Measurements from ENCODE around the gene TNPO2.

The TNPO2 gene

DNA sequence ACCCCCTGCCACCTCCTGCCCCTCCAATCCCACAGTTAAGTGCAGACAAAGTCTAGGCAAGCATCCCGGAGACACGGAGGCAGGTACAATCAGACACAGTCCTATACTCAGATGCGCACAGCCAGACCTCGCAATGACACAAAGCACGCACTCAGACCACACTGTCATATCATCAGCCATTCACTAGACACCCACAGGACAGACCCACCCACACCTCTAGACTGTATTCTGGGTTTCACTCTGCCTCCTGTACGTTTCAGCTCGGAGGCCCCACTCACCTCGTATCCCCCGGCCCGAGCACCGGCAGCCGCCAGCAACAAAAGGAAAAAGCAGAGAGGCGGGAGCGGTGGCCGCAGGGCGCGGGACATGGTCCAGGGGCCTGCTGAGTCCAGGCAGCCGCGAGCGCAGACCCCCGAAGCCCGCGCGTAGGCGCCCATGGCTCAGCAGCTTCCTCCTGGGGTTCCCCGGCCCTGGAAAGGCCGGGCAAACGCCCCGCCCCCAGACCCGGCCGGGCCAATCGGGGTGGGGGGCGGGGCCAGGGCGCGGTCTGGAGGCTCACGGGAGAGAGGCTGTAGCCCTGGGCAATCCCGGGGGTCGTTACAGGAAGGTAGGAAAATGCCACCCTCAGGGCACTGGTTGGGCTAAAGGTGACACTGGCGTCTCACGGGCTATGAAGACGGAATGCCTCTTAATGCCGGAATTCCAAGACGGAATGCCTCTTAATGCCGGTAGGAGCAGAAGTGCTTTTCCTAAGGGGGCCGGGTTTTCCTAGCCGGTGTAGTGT lies 57.3 kb downstream of the TNPO2 start, which contains the start of the genes MAN2B1 and WDR83 (continued):
- TF ChIP-seq, protein P1, sequence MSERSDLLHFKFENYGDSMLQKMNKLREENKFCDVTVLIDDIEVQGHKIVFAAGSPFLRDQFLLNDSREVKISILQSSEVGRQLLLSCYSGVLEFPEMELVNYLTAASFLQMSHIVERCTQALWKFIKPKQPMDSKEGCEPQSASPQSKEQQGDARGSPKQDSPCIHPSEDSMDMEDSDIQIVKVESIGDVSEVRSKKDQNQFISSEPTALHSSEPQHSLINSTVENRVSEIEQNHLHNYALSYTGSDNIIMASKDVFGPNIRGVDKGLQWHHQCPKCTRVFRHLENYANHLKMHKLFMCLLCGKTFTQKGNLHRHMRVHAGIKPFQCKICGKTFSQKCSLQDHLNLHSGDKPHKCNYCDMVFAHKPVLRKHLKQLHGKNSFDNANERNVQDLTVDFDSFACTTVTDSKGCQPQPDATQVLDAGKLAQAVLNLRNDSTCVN (tag by site-specific recombination; optimal IDR thresholded peaks at IDR 0.05), result peak; percentile 58
- TF ChIP-seq, protein P2, sequence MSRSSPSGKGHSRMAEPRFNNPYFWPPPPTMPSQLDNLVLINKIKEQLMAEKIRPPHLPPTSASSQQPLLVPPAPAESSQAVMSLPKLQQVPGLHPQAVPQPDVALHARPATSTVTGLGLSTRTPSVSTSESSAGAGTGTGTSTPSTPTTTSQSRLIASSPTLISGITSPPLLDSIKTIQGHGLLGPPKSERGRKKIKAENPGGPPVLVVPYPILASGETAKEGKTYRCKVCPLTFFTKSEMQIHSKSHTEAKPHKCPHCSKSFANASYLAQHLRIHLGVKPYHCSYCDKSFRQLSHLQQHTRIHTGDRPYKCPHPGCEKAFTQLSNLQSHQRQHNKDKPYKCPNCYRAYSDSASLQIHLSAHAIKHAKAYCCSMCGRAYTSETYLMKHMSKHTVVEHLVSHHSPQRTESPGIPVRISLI (tag by site-specific recombination; IDR thresholded peaks at IDR 0.05), result no peak
- TF ChIP-seq, protein P3, sequence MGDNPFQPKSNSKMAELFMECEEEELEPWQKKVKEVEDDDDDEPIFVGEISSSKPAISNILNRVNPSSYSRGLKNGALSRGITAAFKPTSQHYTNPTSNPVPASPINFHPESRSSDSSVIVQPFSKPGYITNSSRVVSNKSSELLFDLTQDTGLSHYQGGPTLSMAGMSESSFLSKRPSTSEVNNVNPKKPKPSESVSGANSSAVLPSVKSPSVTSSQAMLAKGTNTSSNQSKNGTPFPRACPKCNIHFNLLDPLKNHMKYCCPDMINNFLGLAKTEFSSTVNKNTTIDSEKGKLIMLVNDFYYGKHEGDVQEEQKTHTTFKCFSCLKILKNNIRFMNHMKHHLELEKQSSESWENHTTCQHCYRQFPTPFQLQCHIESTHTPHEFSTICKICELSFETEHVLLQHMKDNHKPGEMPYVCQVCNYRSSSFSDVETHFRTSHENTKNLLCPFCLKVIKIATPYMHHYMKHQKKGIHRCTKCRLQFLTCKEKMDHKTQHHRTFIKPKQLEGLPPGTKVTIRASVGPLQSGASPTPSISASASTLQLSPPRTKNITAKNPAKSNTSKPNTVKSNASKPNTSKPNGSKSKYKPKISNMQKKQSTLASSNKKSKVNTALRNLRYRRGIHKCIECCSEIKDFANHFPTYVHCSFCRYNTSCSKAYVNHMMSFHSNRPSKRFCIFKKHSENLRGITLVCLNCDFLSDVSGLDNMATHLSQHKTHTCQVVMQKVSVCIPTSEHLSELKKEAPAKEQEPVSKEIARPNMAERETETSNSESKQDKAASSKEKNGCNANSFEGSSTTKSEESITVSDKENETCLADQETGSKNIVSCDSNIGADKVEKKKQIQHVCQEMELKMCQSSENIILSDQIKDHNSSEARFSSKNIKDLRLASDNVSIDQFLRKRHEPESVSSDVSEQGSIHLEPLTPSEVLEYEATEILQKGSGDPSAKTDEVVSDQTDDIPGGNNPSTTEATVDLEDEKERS (tag by site-specific recombination; IDR thresholded peaks at IDR 0.05), result no peak
- TF ChIP-seq ZNF530 (tag by site-specific recombination; IDR thresholded peaks at IDR 0.05; ENCODE audit: low read depth), result no peak
- TF ChIP-seq ZNF658 (tag by site-specific recombination; IDR thresholded peaks at IDR 0.05), result no peak
- TF ChIP-seq, protein P4, sequence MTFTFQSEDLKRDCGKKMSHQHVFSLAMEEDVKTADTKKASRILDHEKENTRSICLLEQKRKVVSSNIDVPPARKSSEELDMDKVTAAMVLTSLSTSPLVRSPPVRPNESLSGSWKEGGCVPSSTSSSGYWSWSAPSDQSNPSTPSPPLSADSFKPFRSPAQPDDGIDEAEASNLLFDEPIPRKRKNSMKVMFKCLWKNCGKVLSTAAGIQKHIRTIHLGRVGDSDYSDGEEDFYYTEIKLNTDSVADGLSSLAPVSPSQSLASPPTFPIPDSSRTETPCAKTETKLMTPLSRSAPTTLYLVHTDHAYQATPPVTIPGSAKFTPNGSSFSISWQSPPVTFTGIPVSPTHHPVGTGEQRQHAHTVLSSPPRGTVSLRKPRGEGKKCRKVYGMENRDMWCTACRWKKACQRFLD (tag by site-specific recombination; IDR thresholded peaks at IDR 0.05), result no peak
- TF ChIP-seq, protein P5, sequence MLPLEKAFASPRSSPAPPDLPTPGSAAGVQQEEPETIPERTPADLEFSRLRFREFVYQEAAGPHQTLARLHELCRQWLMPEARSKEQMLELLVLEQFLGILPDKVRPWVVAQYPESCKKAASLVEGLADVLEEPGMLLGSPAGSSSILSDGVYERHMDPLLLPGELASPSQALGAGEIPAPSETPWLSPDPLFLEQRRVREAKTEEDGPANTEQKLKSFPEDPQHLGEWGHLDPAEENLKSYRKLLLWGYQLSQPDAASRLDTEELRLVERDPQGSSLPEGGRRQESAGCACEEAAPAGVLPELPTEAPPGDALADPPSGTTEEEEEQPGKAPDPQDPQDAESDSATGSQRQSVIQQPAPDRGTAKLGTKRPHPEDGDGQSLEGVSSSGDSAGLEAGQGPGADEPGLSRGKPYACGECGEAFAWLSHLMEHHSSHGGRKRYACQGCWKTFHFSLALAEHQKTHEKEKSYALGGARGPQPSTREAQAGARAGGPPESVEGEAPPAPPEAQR (tag by site-specific recombination; IDR thresholded peaks at IDR 0.05), result no peak
- no peak for TF ChIP-seq ZNF501 (tag by site-specific recombination; IDR thresholded peaks at IDR 0.05)
- no peak for TF ChIP-seq ZNF654 (tag by site-specific recombination; IDR thresholded peaks at IDR 0.05; ENCODE audit: low read depth)
- no peak; the same call in 1 of the 2 replicates for TF ChIP-seq ZNF324 (tag by site-specific recombination; IDR thresholded peaks at IDR 0.05)
- peak; percentile 95 for TF ChIP-seq ZFHX2 (tag by site-specific recombination; conservative IDR thresholded peaks at IDR 0.05)
- TF ChIP-seq, protein P6, sequence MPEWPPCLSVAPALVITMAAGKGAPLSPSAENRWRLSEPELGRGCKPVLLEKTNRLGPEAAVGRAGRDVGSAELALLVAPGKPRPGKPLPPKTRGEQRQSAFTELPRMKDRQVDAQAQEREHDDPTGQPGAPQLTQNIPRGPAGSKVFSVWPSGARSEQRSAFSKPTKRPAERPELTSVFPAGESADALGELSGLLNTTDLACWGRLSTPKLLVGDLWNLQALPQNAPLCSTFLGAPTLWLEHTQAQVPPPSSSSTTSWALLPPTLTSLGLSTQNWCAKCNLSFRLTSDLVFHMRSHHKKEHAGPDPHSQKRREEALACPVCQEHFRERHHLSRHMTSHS (tag by site-specific recombination; IDR thresholded peaks at IDR 0.05), result no peak
- TF ChIP-seq, protein P7, sequence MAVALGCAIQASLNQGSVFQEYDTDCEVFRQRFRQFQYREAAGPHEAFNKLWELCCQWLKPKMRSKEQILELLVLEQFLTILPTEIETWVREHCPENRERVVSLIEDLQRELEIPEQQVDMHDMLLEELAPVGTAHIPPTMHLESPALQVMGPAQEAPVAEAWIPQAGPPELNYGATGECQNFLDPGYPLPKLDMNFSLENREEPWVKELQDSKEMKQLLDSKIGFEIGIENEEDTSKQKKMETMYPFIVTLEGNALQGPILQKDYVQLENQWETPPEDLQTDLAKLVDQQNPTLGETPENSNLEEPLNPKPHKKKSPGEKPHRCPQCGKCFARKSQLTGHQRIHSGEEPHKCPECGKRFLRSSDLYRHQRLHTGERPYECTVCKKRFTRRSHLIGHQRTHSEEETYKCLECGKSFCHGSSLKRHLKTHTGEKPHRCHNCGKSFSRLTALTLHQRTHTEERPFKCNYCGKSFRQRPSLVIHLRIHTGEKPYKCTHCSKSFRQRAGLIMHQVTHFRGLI (tag by site-specific recombination; IDR thresholded peaks at IDR 0.05), result no peak
- TF ChIP-seq ZNF514 (tag by site-specific recombination; IDR thresholded peaks at IDR 0.05), result no peak
- TF ChIP-seq ZNF621 (tag by site-specific recombination; IDR thresholded peaks at IDR 0.05), result no peak
- no peak for TF ChIP-seq MEIS1 (CRISPR knock-in tag; IDR thresholded peaks at IDR 0.05; ENCODE audit: borderline replicate concordance)
- TF ChIP-seq, protein P8, sequence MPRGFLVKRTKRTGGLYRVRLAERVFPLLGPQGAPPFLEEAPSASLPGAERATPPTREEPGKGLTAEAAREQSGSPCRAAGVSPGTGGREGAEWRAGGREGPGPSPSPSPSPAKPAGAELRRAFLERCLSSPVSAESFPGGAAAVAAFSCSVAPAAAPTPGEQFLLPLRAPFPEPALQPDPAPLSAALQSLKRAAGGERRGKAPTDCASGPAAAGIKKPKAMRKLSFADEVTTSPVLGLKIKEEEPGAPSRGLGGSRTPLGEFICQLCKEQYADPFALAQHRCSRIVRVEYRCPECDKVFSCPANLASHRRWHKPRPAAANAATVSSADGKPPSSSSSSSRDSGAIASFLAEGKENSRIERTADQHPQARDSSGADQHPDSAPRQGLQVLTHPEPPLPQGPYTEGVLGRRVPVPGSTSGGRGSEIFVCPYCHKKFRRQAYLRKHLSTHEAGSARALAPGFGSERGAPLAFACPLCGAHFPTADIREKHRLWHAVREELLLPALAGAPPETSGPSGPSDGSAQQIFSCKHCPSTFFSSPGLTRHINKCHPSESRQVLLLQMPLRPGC (tag by site-specific recombination; IDR thresholded peaks at IDR 0.05), result 0 out of 2 replicates have a peak, but pooled peaks have one; percentile 10
- TF ChIP-seq, protein P9, sequence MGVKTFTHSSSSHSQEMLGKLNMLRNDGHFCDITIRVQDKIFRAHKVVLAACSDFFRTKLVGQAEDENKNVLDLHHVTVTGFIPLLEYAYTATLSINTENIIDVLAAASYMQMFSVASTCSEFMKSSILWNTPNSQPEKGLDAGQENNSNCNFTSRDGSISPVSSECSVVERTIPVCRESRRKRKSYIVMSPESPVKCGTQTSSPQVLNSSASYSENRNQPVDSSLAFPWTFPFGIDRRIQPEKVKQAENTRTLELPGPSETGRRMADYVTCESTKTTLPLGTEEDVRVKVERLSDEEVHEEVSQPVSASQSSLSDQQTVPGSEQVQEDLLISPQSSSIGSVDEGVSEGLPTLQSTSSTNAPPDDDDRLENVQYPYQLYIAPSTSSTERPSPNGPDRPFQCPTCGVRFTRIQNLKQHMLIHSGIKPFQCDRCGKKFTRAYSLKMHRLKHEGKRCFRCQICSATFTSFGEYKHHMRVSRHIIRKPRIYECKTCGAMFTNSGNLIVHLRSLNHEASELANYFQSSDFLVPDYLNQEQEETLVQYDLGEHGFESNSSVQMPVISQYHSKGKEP (tag by site-specific recombination; IDR thresholded peaks at IDR 0.05), result no peak
- peak; percentile 69 for TF ChIP-seq SP2 (tag by site-specific recombination; IDR thresholded peaks at IDR 0.05)
- no peak for TF ChIP-seq ZNF311 (tag by site-specific recombination; IDR thresholded peaks at IDR 0.05; ENCODE audit: borderline replicate concordance)
- TF ChIP-seq ZNF596 (tag by site-specific recombination; IDR thresholded peaks at IDR 0.05), result no peak
- no peak for TF ChIP-seq ZNF175 (tag by site-specific recombination; IDR thresholded peaks at IDR 0.05)
- TF ChIP-seq ZFP69B (tag by site-specific recombination; IDR thresholded peaks at IDR 0.05), result no peak
